ENCODE measurements around the gene SBK3.
"Not testable (repeated sequence)": the region's sequence is repeated elsewhere in the genome, so short reads cannot be mapped to it uniquely, and the experiment has no call there.

SBK3 gene, protein sequence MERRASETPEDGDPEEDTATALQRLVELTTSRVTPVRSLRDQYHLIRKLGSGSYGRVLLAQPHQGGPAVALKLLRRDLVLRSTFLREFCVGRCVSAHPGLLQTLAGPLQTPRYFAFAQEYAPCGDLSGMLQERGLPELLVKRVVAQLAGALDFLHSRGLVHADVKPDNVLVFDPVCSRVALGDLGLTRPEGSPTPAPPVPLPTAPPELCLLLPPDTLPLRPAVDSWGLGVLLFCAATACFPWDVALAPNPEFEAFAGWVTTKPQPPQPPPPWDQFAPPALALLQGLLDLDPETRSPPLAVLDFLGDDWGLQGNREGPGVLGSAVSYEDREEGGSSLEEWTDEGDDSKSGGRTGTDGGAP

GRCh38 chr19:55545443-55545842, at the start of gene SBK3:
Gene SBK3, minus strand, starts transcription at chr19:55545543. Its CDS starts 0 bp downstream, at chr19:55545543.
- no peak for DNase-seq

DNA sequence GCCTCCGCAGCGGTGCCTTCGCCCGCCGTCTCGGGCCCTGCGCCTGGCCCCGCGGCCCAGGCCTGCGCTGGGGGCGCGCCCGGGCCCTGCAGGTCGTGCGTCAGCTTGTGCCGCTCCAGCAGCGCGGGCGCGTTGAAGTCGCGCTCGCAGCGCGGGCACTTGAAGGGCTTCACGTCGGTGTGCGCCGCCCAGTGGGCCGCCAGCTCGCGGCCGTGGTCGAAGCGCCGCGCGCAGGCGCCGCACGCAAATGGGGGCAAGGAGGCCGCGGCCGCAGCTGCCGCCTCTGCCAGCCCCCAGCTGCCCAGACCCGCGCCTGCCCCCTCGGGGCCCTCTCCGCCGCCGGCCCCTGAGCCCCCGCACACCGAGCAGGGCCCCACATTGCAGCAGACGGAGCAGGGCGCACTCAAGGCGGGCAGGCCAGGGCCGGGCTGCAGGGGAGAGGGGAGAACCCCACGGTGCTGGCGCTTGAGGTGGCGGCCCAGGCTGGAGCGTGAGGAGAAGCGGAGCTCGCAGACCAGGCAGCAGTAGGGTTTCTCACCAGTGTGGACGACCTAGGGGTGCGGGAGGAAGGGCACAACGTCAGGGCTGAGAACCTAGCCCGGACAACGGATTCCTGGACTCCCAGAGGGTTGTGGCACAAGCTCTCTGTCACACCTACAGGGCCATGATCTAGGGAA, 47.9 kb upstream of the SBK3 start:
- no peak for DNase-seq

GRCh38 chr19:55592391-55593090, 47.2 kb upstream of the SBK3 start:
- no peak for DNase-seq

DNA sequence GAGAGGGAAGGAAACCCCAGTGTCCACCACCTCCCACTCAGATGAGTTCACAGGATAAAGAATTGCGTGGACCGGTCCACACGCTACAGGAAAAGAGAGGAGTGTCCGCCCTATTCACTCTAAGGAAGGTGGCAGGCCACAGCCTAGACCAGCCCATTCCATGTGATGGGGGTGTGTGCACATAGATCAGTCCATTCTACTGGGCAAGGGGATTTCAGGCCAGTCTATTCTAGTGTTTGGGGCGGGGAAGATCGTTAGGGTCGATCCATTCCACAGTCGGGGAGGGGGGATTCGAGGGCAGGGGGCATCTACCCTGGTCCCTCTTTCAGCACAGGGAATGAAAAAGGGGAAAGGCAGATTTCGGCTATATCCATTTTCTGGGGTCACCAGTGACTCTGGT, 46.2 kb upstream of the SBK3 start:
- DNase-seq = no peak

DNA sequence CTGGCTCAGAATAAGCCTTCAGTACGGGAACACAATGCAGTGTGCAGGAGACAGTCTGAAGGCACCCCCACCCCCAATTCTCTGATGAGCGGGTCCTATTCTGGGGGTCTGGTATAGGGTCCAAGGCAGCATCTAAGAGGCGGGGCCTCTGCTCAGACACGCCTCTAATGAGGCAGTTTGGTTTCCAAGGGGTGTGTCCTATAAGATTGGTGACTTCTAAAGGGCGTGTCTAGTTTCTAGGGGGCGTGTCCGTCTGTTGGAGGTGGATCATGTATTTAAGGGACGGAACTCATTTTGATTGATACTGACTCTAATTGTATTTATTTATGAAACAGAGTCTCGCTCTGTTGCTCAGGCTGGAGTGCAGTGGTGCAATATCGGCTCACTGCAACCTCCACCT, 45.3 kb upstream of the SBK3 start:
- DNase-seq = peak; percentile 7

DNA sequence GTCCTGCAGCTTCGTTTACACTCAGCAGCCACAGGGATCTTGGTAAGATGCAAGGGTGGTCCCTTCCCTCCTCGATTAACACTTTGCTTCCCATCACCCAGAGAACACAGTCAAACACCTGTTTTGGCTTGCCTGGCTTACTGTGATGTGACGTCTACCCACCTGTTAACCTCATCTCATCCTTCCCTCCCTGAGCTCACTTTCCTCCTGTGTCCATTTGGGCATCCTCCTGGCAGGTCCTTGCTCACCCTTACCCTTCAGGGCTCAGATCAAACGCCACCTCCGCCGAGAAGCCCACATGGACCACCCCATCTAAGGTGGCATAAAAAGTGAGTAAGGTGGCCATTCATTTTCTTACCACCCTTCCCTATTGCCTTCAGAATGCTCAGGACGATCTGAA, 44.8 kb upstream of the SBK3 start:
- no peak for DNase-seq

DNA sequence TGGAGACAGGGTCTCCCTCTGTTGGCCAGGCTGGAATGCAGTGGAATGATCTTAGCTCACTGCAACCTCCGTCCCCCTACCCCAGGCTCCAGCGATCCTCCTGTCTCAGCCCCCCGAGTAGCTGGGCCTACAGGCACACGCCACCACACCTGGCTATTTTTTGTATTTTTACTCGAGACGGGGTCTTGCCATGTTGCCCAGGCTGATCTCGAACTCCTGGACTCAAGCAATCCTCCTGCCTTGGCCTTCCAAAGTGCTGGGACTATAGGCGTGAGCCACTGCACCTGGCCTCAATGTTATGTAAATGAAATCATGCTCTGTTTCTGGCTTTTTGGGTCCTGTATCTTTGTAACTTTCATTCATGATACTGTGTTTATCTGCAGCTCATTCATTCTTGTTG, 43.4 kb upstream of the SBK3 start:
- no peak for DNase-seq

GRCh38 chr19:55586976-55587668, 41.8 kb upstream of the SBK3 start:
- peak; percentile 96 for DNase-seq

- DNase-seq = peak; percentile 54
Observed at GRCh38 chr19:55585658-55586339, 40.5 kb upstream of the SBK3 start.

- no peak for DNase-seq
Observed at GRCh38 chr19:55584871-55585270, 39.5 kb upstream of the SBK3 start.

- not testable (repeated sequence) for DNase-seq
Observed at GRCh38 chr19:55583897-55584296, 38.6 kb upstream of the SBK3 start.

- not testable (repeated sequence) for DNase-seq
Observed at GRCh38 chr19:55582284-55582683, 36.9 kb upstream of the SBK3 start.

DNA sequence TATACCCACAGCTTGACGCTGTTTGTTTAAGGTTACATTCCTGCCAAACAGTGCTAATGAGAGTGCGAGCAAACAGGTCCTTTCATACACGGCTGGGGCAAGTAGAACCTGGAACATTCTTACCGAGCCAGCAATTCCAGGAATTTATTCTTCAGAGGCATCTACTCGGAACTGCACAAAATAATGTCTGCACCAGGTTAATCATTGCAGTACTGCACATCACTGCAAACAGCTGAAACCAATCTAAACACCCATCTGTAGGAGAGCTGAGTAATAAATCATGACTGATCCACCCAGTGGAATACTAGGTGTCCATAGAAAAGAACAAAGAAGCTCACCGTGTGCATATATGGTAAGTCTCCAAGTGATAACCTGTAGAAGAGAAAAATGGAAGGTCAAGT, 36.5 kb upstream of the SBK3 start:
- DNase-seq = no peak

DNA sequence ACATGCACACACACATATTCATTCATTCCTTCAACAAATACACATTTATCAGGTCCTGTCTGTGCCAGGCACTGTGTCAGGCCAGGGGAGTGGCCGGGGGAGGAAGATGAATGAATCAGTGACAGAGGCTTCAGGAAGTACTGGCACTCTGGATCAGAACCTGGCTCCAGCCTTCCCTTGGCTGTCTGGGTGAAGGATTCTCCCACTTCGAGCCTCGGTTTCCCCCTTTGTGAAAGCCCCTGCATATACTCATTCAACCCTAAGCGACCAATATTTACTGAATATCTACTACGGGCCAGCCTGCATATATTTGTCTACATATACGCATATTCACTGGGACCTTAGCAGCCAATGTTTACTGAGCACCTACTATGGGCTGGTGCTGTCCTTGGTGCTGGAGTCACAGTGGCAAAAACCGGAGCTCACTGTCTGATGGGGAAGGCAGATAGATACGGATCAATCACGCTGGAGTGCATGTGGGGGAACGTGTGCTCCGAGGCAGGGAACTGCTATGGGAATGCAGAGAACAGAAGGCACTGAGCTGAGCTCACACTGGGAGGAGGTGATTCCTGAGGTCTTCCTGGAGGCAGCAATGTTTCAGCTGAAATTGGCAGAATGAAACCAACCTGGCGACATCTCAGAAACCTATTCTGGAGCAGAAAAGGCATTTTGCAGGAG, 35.9 kb upstream of the SBK3 start:
- no peak for DNase-seq

DNA sequence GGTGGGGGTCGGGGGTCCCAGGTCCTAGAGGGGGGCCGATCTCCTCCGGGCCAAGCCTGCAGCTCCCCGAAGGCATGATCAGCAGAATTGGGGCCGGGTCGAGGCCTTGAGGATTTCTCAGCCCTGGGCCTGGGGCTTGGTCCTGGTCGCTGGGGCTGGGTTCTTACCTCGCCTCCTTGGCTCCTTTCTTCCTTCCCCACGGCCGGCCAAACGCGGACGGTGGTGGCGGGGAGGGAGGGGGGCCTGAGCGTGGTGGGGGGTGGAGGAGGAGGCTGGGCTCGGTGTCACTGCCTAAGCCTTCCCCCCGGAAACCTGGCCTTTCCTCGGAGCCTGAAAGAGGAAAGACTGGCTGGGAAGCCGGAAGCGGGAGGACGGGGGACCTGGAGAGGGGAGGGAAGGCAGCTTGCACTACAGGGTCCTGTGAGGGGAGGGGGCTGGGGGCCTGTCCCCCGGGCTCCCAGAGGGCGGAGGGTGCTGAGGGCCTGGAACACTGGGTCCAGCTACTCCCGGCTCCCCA, 35.3 kb upstream of the SBK3 start, which contains the start of gene ZNF579:
Gene ZNF579 (minus strand): TSS at position 221 of the 517 bp plus-strand sequence. CDS start 1,209 bp downstream, outside the sequence.
- peak; percentile 84 for DNase-seq

GRCh38 chr19:55579766-55580621, 34.7 kb upstream of the SBK3 start:
- DNase-seq = peak; percentile 5

DNA sequence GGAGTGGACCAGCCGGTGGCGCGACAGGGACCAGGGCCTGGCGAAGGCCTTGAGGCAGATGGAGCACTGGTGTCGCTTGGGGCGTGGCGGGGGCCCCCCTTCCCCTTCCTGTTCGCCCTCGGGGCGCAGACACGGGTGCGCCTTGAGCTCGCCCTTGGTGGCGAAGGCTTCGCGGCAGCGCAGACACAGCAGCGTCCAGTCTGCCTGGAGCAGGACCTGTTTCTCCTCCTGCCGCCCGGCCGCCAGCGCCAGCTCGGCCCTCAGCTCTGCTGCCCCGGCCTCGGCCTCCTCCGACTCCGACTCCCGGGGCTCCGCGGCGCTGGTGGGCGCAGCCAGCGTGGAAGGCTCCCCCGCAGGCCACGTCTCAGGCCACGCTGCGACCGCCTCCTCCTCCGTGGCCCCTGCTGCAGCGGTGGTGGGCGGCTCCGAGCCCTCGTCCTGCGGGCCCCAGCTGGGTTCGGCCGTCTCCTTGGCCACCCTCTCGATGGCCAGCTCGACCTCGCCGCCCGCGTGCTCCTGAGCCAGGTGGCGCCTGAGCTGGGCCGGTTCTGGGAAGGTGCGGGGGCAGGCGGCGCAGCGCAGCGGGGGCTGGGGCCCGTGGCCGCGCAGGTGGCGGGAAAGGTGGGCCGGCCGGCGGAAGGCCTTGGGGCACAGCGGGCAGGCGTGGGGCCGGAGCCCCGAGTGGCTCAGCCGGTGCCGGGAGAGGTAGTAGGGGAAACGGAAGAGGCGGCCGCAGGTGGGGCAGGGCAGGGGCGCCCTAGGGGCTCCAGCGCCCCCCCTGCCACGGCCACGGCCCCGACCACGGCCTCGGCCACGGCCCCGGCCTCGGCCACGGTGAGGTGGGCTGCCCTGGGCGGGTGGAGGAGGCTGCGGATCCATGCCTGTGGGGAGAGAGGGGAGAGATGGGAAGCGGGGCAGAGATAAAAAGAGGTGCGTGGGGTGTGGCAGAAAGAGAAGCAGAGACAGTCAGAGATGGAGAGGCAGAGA, 33.7 kb upstream of the SBK3 start:
- DNase-seq = no peak

DNA sequence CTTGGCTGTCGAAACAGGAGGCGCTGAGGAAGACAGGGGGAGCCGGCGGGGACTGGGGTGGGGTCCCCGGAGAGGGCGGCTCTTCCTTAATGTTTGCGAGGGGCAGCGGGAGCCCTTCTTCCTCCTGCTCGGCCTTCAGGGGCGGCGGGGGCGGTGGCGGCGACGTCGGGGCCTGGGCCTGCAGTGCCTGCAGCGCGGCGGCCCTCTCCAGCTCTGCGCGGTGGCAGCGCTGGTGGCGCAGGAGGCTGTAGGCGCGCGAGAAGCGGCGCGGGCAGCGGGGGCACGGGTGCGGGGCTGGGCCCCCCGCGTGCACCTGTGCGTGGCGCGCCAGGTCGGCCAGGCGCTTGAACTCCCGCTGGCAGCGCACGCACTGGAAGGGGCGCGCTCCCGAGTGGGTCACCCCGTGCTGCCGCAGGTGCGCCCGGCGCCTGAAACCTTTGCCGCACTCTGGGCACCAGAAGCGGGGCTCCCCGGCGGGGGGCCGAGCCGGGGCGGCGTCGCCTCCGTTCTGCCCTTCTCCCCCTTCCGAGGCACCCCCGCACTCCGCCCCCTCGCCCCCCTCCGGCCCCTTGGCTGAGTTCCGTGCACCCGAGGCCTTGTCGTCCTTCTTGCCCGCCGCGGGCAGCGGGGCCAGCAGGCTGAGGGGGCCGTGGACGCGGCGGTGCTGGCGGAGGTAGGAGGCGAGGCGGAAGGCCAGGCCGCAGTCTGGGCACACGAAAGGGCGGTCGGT, 32.9 kb upstream of the SBK3 start:
- DNase-seq = no peak

DNA sequence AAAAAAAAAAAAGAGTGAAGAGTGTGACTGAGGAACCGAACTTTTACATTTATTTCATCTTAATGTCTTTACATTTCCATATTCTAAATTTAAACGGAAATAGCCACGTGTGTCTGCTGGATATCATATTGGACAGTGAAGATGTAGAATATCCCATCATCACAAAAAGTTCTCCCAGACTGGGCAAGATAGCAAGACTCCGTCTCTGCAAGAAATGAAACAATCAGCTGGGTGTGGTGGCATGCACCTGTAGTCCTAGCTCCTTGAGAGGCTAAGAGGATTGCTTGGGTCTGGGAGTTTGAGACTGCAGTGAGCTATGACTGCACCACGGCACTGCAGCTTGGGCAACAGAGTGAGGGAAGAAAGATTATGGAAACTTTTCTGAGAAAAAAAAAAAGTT, 31.4 kb upstream of the SBK3 start:
- DNase-seq = no peak

Measured in activated naive CD4-positive, alpha-beta T cell treated with Interleukin-2 at 50 U/mL for 16 hours (primary cell).